Endodermal cell (in vitro differentiated cells): ENCODE data around the gene RPL7L1. TPM values are rescaled to one million over a fixed set of nuclear protein-coding genes. Genes with fewer than 3 reads are reported as not detected.
A peak's percentile ranks its signal among the peaks of the same experiment; 100 is the strongest.

Experiments
- DNase-seq: peaks from one replicate; pipeline ENCODE4 v3.0.0-alpha.2; 2017
- H3K27ac ChIP-seq: 2 replicates; pipeline ENCODE4 v1.5.1; 2013; ENCODE audit warnings: mild to moderate bottlenecking, low read depth, low read length, moderate library complexity
- H3K27me3 ChIP-seq: 2 replicates; pipeline ENCODE4 v1.6.1; 2013; ENCODE audit warnings: mild to moderate bottlenecking, low read length, moderate library complexity; ENCODE audit not compliant: insufficient read depth, control insufficient read depth, poor library complexity, severe bottlenecking
- H3K36me3 ChIP-seq: 2 replicates; pipeline ENCODE4 v1.7.0; 2013; ENCODE audit warnings: mild to moderate bottlenecking, low read length, moderate library complexity; ENCODE audit not compliant: control insufficient read depth, insufficient read depth
- H3K4me1 ChIP-seq: one replicate; pipeline ENCODE4 v1.7.0; 2013; ENCODE audit warnings: low read length; ENCODE audit not compliant: control insufficient read depth, insufficient read depth
- H3K4me3 ChIP-seq: 2 replicates; pipeline ENCODE4 v1.5.1; 2013; ENCODE audit warnings: mild to moderate bottlenecking, low read length, moderate library complexity
- H3K9ac ChIP-seq: 2 replicates; pipeline ENCODE4 v1.6.1; 2013; ENCODE audit warnings: mild to moderate bottlenecking, low read length, moderate library complexity; ENCODE audit not compliant: poor library complexity, severe bottlenecking; ENCODE audit errors: extremely low read depth
- H3K9me3 ChIP-seq: 2 replicates; pipeline ENCODE4 v1.6.1; 2013; ENCODE audit warnings: mild to moderate bottlenecking, low read length, moderate library complexity; ENCODE audit not compliant: control insufficient read depth
- H3K27ac Mint-ChIP-seq: 2 replicates; pipeline ENCODE4 v1.8.0; 2020; ENCODE audit warnings: mixed read lengths
- H3K27me3 Mint-ChIP-seq: 2 replicates; pipeline ENCODE4 v1.8.0; 2021; ENCODE audit warnings: mild to moderate bottlenecking, mixed read lengths; ENCODE audit not compliant: insufficient read depth
- H3K36me3 Mint-ChIP-seq: 2 replicates; pipeline ENCODE4 v1.8.0; 2020; ENCODE audit warnings: low read depth, mixed read lengths
- H3K4me1 Mint-ChIP-seq: 2 replicates; pipeline ENCODE4 v1.8.0; 2020; ENCODE audit warnings: mixed read lengths
- H3K4me3 Mint-ChIP-seq: 2 replicates; pipeline ENCODE4 v1.8.0; 2020; ENCODE audit warnings: mild to moderate bottlenecking, moderate library complexity, mixed read lengths
- H3K9me3 Mint-ChIP-seq: 2 replicates; pipeline ENCODE4 v1.8.0; 2020; ENCODE audit warnings: mild to moderate bottlenecking, mixed read lengths
- CTCF ChIP-seq: fragments of 200-600 bp; sonication (generic); conservative IDR thresholded peaks from 2 replicates; pipeline ENCODE4 v1.5.0; 2021; ENCODE audit warnings: antibody characterized with exemption, mild to moderate bottlenecking
- WGBS, 2 experiments: methylation state at CpG; one replicate each; pipeline versions ENCODE4 v1.1.5 to v1.1.7; 2013; ENCODE audit warnings: missing lambda C conversion rate in 2 of 2, mixed read lengths in 1 of 2; ENCODE audit not compliant: insufficient coverage in 1 of 2, insufficient read length in 1 of 2; 5-methylcytosine and 5-hydroxymethylcytosine counted together
- total RNA-seq, 2 donors: library from RNA; stranded (reverse); fragmentation: NEBNext Ultra II Directional in 1 of 2; extraction: Animal tissue kit (Norgen Biotek cat#: 25700) in 1 of 2; gene quantifications; 2 replicates in 1 of 2; 3 replicates in 1 of 2; pipeline ENCODE4 v1.2.1, GENCODE V29; 2021

Gene RPL7L1
- total RNA-seq, 2 donors from 2014 or later, result 112 to 114 TPM

- TF ChIP-seq CTCF, result no peak
- Mint-ChIP-seq H3K27me3 (no peaks in the 10 kb centered on the region), H3K27ac (peak within 1 kb of the TSS; percentile 98), H3K36me3 (peaks cover 11% of the 10 kb centered on the region), H3K9me3 (no peaks in the 10 kb centered on the region), H3K4me3 (peak within 1 kb of the TSS; percentile 97), H3K4me1 (peaks cover 25% of the 10 kb centered on the region)
- peak within 1 kb of the TSS; percentile 91 for H3K4me3 ChIP-seq
- no peaks in the 10 kb centered on the region for H3K27me3 ChIP-seq
- H3K4me1 ChIP-seq, result peaks cover 5% of the 10 kb centered on the region
- H3K36me3 ChIP-seq, result peaks cover 12% of the 10 kb centered on the region
- H3K27ac ChIP-seq, result peak within 1 kb of the TSS; percentile 95
- no peaks in the 10 kb centered on the region for H3K9me3 ChIP-seq
- 0 to 1% methylated on average over 35 to 63 of the region's 63 CpGs for WGBS, 2 experiments
- DNase-seq, result peak; percentile 99
- H3K9ac ChIP-seq, result peak within 1 kb of the TSS; percentile 66
These were observed 49.8 kb downstream of the RPL7L1 start, which contains the start of gene CNPY3 for GRCh38 chr6:42928986-42929820. Gene CNPY3 (plus strand): TSS chr6:42929480. CDS start chr6:42929571, 91 bp downstream.

- H3K9me3 Mint-ChIP-seq, result no peaks in the 10 kb centered on the region
- Histone ChIP-seq H3K4me3 (peak overlapping the region; percentile 91), H3K27ac (peak overlapping the region; percentile 95), H3K27me3 (no peaks in the 10 kb centered on the region), H3K36me3 (peaks cover 19% of the 10 kb centered on the region), H3K9me3 (no peaks in the 10 kb centered on the region), H3K9ac (peak overlapping the region; percentile 66), H3K4me1 (peaks cover 5% of the 10 kb centered on the region)
- peaks cover 25% of the 10 kb centered on the region for H3K4me1 Mint-ChIP-seq
- no peak for TF ChIP-seq CTCF
- H3K27me3 Mint-ChIP-seq, result no peaks in the 10 kb centered on the region
- 1 to 3% methylated on average over 9 to 16 of the region's 16 CpGs for WGBS, 2 experiments
- peak overlapping the region; percentile 96 for H3K27ac Mint-ChIP-seq
- peaks cover 17% of the 10 kb centered on the region for H3K36me3 Mint-ChIP-seq
- peak overlapping the region; percentile 97 for H3K4me3 Mint-ChIP-seq
- DNase-seq, result no peak
These were observed 50.5 kb downstream of the RPL7L1 start for GRCh38 chr6:42929821-42930360.

- H3K4me3 ChIP-seq, result no peak overlapping the region
- Mint-ChIP-seq H3K27ac (no peak overlapping the region), H3K9me3 (no peaks in the 10 kb centered on the region), H3K27me3 (no peaks in the 10 kb centered on the region), H3K4me3 (peak overlapping the region; percentile 3), H3K36me3 (peaks cover 38% of the 10 kb centered on the region), H3K4me1 (peaks cover 25% of the 10 kb centered on the region)
- H3K27me3 ChIP-seq, result no peaks in the 10 kb centered on the region
- H3K9ac ChIP-seq, result no peak overlapping the region
- no peak for TF ChIP-seq CTCF
- DNase-seq, result no peak
- no peaks in the 10 kb centered on the region for H3K9me3 ChIP-seq
- peaks cover 5% of the 10 kb centered on the region for H3K4me1 ChIP-seq
- WGBS, 2 experiments, result 91% methylated on average over 2 of the region's 3 CpGs; no CpG with 5 or more reads in 1 of the 2 experiments
- no peak overlapping the region for H3K27ac ChIP-seq
- H3K36me3 ChIP-seq, result peaks cover 44% of the 10 kb centered on the region
These were observed 53.0 kb downstream of the RPL7L1 start for GRCh38 chr6:42932412-42932811.
